GM10248 (cell line): Measurements from ENCODE around the gene TEAD1.

Experiments
- CTCF ChIA-PET: fragments of 300-600 bp; sonication (Branson Sonifier 250); formaldehyde crosslinking; extraction: SDS; loops from one replicate; lab custom pipeline; 2021; ENCODE audit warnings: antibody characterized with exemption; lab: Yijun Ruan, JAX
- POLR2A ChIA-PET: fragments of 350-650 bp; sonication (Branson Sonifier 250); formaldehyde crosslinking; extraction: SDS; loops from one replicate; lab custom pipeline; 2020; ENCODE audit warnings: antibody characterized with exemption; lab: Yijun Ruan, JAX
- DNase-seq: peaks from one replicate; pipeline ENCODE4 v3.0.0; 2012; ENCODE audit errors: extremely low spot score
- CTCF ChIP-seq: IDR thresholded peaks from 2 replicates; pipeline ENCODE4 v1.5.1; 2012; ENCODE audit warnings: mild to moderate bottlenecking, low read depth; ENCODE audit errors: extremely low read depth, missing control alignments, control extremely low read depth

Gene TEAD1

GRCh38 chr11:12798609-12799011, 124.4 kb downstream of the TEAD1 start:
- POLR2A ChIA-PET: no interaction called here
- no peak for DNase-seq
- TF ChIP-seq CTCF: no peak
- CTCF ChIA-PET: no interaction called here

- ChIA-PET POLR2A (no interaction called here), CTCF (no interaction called here)
- no peak for TF ChIP-seq CTCF
- DNase-seq: no peak
Measured at GRCh38 chr11:12799334-12799835, 125.2 kb downstream of the TEAD1 start.

GRCh38 chr11:12800032-12800671, 125.9 kb downstream of the TEAD1 start:
- ChIA-PET POLR2A (no interaction called here), CTCF (no interaction called here)
- no peak for TF ChIP-seq CTCF
- no peak for DNase-seq

- CTCF ChIA-PET: interaction anchor here (1.1 kb wide), 1 partner anchor 14 kb away, joined by 3 read pairs; no protein-coding TSS in a partner anchor
- TF ChIP-seq CTCF: no peak
- DNase-seq: no peak
- POLR2A ChIA-PET: no interaction called here
Measured at GRCh38 chr11:12800871-12801270, 126.7 kb downstream of the TEAD1 start.

GRCh38 chr11:12801976-12802375, 127.8 kb downstream of the TEAD1 start:
- CTCF ChIA-PET: interaction anchor here (1.1 kb wide), 1 partner anchor 13 kb away, joined by 3 read pairs; no protein-coding TSS in a partner anchor
- POLR2A ChIA-PET: no interaction called here
- TF ChIP-seq CTCF: no peak
- DNase-seq: no peak

GRCh38 chr11:12802418-12803085, 128.3 kb downstream of the TEAD1 start:
- POLR2A ChIA-PET: no interaction called here
- TF ChIP-seq CTCF: no peak
- no peak for DNase-seq
- CTCF ChIA-PET: no interaction called here
